Mucosa of descending colon (tissue), 3 donors: Measurements from ENCODE around the gene PFAS. TPM values are rescaled to one million over a fixed set of nuclear protein-coding genes. Genes with fewer than 3 reads are reported as not detected.
A peak's percentile ranks its signal among the peaks of the same experiment; 100 is the strongest.

Experiments
- ATAC-seq: fragments of 200-7000 bp; cut with Tn5 transposase; one replicate; pipeline ENCODE4 v1.9.1; 2020; ENCODE audit warnings: mild to moderate bottlenecking, moderate library complexity
- DNase-seq, 3 donors: peaks; one replicate each; pipeline ENCODE4 v3.0.0-alpha.2; 2020
- H3K36me3 ChIP-seq: fragments of 200-600 bp; one replicate; pipeline ENCODE4 v1.8.0; 2021; ENCODE audit warnings: low read depth, mild to moderate bottlenecking
- H3K4me1 ChIP-seq: fragments of 200-600 bp; one replicate; pipeline ENCODE4 v1.8.0; 2021; ENCODE audit warnings: low read depth, mild to moderate bottlenecking
- H3K4me3 ChIP-seq: fragments of 200-600 bp; one replicate; pipeline ENCODE4 v1.8.0; 2021; ENCODE audit warnings: mild to moderate bottlenecking
- H3K9me3 ChIP-seq: fragments of 200-600 bp; one replicate; pipeline ENCODE4 v1.8.0; 2021; ENCODE audit warnings: mild to moderate bottlenecking
- CTCF ChIP-seq: fragments of 200-600 bp; IDR thresholded peaks from one replicate; pipeline ENCODE4 v1.8.0; 2022; ENCODE audit warnings: antibody characterized with exemption, mild to moderate bottlenecking
- intact Hi-C, 2 donors: fragments of 100-400 bp; cut with DNase I in 1 of 2; cut with micrococcal nuclease in 1 of 2; formaldehyde crosslinking; loops; one replicate each; pipeline versions ENCODE4 v1.11.0 to v1.11.1; 2022; cut with DNase I, micrococcal nuclease
- total RNA-seq, 3 donors: library from RNA; stranded (reverse); fragmentation: NEBNext Ultra II Directional in 2 of 3; extraction: Animal tissue kit (Norgen Biotek cat#: 25700) in 2 of 3; gene quantifications; one replicate each; pipeline versions ENCODE4 v1.2.1 to v1.2.4, GENCODE V29; 2021 to 2023
- donor health status: DM: no; HTN: no; CAD: no; lungs with moderate emphysema.
- donor health status: DM: no; HTN: no; CAD: no.
- donor health status: DM: no; HTN: yes; CAD: no.

Gene PFAS
- total RNA-seq, 3 donors from 2014 or later, result 18.7 to 31.7 (median 30.1) TPM

GRCh38 chr17:8272421-8272820 lies 23.3 kb downstream of the PFAS start:
- DNase-seq (no peak), ATAC-seq (no peak)
- Histone ChIP-seq H3K4me3 (no peak overlapping the region), H3K4me1 (no peaks in the 10 kb centered on the region), H3K9me3 (no peaks in the 10 kb centered on the region), H3K36me3 (no peaks in the 10 kb centered on the region)
- intact Hi-C loops, result no loop called here
- no peak for TF ChIP-seq CTCF

GRCh38 chr17:8273884-8274444 lies 24.9 kb downstream of the PFAS start:
- no peaks in the 10 kb centered on the region for H3K4me1 ChIP-seq
- ATAC-seq (peak; percentile 82), DNase-seq (peak in 1 of 3 donors; percentile 35)
- no peaks in the 10 kb centered on the region for H3K9me3 ChIP-seq
- H3K4me3 ChIP-seq, result no peak overlapping the region
- intact Hi-C loops, result no loop called here
- no peaks in the 10 kb centered on the region for H3K36me3 ChIP-seq
- no peak for TF ChIP-seq CTCF

GRCh38 chr17:8274816-8275215 lies 25.7 kb downstream of the PFAS start:
- no peak overlapping the region for H3K4me3 ChIP-seq
- H3K36me3 ChIP-seq, result no peaks in the 10 kb centered on the region
- intact Hi-C loops, result no loop called here
- H3K4me1 ChIP-seq, result no peaks in the 10 kb centered on the region
- H3K9me3 ChIP-seq, result no peaks in the 10 kb centered on the region
- ATAC-seq (no peak), DNase-seq (no peak)
- no peak for TF ChIP-seq CTCF

DNA sequence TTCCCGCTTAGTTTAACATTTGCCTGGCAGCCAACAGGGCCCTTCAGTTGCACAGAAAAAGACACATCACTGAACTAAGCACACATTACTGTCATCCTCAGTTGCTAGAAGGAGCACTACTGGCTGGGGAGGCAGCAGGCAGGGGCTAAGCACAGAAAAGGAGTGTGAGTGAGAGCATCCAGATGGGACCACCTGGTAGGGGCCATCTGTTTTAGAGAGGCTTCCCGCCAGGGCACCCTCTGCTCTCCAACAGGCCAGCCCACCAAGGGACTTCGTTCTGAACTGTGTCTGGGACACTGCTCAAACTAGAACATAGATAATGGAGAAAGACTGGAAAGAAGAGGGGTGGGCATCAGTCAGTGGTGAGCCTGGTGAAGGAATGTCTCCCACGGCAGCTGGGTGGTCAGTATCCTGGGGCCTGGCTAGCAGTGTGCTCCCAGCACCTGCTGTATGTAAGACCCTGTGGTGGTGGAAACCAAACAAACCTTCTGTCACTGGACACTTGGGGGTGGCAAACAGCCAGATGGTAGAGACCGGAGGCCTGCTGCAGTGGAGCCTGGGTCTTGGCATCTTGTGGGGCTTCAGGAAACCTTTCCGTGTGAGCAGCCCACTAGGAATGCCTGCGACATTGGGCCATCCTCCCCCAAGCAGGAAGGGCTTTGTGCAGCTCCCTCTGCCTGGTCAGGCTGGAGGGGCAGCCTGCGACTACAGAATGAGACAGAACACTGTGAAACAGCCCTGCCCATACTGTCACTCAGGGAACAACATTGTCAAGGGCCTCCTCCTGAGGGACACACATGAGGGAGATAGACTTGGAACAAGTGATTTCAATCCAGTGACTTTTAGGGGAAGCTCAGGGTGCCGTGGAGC lies 26.6 kb downstream of the PFAS start:
- TF ChIP-seq CTCF, result no peak
- intact Hi-C loops, result no loop called here
- Histone ChIP-seq H3K9me3 (no peaks in the 10 kb centered on the region), H3K36me3 (no peaks in the 10 kb centered on the region), H3K4me1 (no peaks in the 10 kb centered on the region), H3K4me3 (no peak overlapping the region)
- ATAC-seq (no peak), DNase-seq (no peak)

GRCh38 chr17:8277317-8277716 lies 28.2 kb downstream of the PFAS start:
- intact Hi-C loops, result no loop called here
- Histone ChIP-seq H3K4me3 (no peak overlapping the region), H3K4me1 (no peaks in the 10 kb centered on the region), H3K9me3 (no peaks in the 10 kb centered on the region), H3K36me3 (no peaks in the 10 kb centered on the region)
- ATAC-seq (no peak), DNase-seq (no peak)
- TF ChIP-seq CTCF, result no peak
